ENCODE results near the gene AKAP17A.

AKAP17A gene

DNA sequence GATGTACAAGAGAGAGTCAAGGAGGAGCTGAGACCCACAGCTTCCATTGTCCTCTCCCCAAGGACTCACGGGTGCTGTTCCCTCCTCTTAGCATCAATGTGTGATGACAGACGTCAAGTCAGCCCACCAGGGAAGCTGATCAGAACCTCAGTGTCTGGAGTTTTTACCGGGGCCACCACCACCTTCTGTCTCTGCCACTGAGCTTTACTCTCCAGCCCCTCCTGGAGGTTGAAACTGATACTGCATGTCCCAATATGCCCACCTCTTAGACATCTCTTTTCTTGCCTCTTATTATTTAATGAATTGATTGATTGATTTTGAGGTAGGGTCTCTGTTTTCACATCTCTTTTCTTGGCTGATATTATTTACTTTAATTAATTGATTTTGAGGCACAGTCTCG lies 10.3 kb upstream of the AKAP17A start:
- in situ Hi-C loops (cut with MboI; ENCODE audit: low pct_unique_long_range_greater_than_20kb, low sequenced_read_pairs) = no loop called here

DNA sequence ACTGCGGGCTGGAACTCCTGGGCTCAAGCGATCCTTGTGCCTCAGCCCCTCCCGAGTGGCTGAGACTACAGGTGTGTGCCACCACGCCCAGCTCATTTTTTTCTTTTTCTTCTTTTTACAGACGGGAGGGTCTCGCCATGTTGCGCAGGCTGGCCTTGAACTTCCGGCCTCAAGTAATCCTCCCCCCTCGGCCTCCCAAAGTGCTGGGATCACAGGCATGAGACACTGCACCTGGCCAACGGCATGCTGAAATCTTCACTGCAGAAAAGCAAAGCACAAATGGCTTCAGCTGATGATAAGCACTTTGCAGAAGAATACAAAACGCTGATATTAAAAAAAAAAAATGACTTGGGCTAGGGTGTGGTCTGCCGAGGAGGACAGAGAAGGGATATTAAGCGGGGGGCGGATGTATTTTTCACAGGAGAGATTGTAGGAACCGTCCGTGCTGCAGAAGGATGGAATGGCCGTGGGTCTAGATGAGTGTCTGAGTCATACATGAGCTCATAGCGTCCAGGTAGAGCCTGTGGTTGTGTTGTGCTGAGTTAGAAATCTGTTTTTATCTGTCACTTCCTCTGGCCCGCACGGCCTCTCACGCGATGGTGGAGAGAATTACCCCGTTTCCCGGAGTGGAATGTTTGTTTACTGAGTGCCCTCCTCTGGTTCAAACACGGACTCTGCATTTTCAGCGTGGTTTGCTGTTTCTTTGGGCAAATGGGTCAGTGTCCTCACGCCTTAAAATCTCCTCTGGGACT lies 8.5 kb upstream of the AKAP17A start:
- in situ Hi-C loops (cut with MboI; ENCODE audit: low pct_unique_long_range_greater_than_20kb, low sequenced_read_pairs) = no loop called here
- DNase-seq = peak; percentile 92

More for the DNA sequence above, 10.3 kb upstream of the AKAP17A start:
- peak; percentile 99 for DNase-seq

DNA sequence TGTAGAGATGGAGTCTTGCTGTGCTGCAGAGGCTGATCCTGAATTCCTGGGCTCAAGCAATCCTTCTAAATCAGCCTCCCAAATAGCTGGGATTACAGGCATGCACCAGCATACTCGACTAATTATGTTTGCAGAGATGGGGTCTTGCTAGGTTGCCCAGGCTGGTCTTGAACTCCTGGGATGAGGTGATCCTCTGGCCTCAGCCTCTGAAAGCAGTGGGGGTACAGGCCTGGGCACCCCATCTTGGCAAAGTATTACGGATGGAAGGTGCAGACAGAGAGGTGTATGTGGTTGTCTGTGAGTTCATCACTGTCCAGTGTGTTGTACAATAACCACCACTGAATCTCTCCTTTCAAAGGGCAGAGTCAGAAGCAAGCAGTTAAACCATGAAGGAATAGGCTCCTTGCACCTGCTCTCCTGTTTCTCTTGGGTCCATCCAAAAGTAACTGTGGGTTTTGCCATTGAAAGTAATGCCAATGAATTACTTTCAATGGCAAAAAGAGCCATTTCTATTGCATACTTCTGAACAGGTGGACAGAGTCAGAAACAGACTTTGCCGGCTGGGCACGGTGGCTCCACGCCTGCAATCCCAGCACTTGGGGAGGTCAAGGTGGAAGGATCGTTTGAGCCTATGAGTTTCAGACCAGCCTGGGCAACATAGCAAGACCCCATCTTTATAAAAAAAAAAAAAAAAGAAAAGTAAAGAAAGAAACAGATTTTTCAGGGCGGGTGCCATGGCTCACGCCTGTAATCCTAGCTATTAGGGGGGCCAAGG lies 7.0 kb upstream of the AKAP17A start:
- no peak for DNase-seq
- in situ Hi-C loops (cut with MboI; ENCODE audit: low pct_unique_long_range_greater_than_20kb, low sequenced_read_pairs) = no loop called here

DNA sequence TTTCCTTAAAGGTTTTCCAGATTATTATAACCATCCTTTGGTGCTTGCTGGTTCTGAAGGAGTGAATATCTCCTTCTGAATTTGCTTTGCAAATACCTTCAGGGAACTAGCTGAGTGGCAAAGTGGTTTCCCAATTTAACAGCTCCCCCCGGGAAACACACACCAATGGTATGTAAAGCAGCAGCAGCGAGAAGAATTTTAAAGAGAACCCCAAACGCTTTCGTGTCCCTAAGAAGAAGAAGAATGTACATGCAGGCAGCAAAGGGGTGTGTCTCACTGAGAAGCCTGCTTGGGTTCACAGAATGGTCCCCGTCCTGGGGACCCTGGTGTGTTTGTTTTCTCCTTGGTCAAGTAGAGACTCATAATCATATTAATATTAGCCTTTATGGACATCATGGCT lies 4.2 kb upstream of the AKAP17A start:
- in situ Hi-C loops (cut with MboI; ENCODE audit: low pct_unique_long_range_greater_than_20kb, low sequenced_read_pairs) = no loop called here
- no peak for DNase-seq

DNA sequence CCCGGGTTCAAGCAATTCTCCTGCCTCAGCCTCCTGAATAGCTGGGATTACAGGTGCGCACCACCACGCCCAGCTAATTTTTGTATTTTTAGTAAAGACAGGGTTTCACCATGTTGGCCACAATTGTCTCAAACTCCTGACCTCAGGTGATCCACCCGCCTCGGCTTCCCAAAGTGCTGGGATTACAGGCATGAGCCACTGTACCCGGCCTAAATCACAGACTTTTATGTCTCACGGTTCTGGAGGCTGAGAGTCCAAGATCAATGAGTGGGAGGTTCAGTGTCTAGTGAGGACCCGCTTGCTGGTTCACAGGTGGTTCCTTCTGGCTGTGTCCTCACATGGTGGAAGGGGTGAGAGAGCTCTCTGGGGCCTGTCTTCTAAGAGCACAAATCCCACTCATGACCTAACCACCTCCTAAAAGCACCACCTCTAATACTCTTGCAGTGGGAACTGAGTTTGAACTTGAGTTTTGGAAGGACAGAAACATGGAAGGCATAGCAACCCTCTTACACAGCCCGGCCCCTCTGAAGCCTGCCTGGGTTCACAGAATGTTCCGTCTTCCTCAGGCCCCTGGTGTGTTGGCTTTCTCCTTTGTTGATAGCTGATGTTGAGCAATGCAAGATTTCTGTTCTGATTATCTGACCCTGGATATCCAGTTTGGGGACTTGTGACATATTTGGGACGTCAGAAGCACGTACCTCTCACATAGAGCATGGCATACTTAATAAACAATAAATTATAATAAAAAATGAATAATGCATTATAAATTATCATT lies 1.9 kb upstream of the AKAP17A start:
- in situ Hi-C loops (cut with MboI; ENCODE audit: low pct_unique_long_range_greater_than_20kb, low sequenced_read_pairs) = no loop called here
- DNase-seq = no peak

DNA sequence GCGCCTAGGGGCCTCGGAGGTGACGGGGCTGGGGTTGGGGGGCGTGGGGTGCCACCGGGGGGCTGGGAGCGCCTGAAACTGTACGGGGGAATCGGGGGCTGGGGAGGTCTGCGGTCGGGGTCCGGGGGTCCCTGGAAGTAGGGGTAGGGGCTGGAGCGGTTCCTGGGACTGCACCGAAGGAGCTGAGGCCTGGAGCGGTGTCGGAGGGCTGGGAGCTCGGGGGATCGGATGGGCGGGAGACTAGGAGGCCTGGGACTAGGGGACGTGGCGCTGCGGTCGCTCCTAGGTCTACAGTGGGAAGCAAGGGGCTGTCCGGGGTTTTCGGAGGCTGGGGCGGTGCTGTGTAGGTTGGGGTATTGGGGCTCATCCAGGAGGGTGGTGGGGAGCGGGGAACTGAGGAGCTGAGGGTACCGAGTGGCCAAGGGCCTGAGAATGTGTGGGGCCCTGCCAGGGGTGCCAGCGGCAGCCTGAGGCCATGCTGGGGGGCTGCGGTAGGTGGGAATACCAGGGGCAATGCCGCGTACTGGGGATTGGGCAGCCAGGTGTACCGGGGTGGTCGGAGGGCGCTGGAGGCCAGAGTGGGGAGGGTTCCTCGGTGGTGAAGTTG lies 562 bp downstream of the AKAP17A start:
- in situ Hi-C loops (cut with MboI; ENCODE audit: low pct_unique_long_range_greater_than_20kb, low sequenced_read_pairs) = no loop called here
- no peak for DNase-seq

DNA sequence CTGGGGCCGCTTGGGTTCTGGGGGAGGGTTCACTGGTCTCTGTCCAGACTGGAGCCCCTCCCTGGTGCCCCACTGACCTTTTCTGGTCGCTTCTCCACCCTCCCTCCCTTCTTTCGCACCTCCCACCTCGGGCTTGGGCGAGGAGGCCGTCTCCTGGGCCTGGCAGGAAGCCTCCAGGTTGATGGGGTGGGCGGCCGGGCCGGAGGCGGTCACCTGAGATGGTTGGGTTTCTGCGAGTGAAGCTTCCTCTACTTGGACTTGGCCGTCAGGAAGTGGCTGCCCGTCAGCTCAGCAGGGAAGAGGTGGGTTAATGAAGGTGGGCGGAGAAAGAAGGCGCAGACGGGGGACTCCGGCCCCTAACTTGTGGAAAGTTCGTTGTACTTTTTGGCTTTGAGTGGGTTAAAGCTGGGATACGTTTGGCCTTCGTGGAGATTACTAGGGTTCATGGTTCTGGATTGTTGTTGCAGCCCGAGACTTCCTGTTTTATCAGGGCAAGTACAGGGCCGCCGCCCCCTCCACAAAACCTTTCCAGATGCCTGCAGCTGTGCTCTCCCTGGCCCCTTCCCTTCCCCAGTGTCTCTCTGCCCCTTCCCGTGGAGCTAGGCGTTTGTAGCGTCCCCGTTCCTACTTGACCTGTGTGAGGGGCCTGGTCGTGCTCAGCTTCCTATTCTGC lies 1.2 kb downstream of the AKAP17A start:
- in situ Hi-C loops (cut with MboI; ENCODE audit: low pct_unique_long_range_greater_than_20kb, low sequenced_read_pairs) = no loop called here
- peak; percentile 92 for DNase-seq

DNA sequence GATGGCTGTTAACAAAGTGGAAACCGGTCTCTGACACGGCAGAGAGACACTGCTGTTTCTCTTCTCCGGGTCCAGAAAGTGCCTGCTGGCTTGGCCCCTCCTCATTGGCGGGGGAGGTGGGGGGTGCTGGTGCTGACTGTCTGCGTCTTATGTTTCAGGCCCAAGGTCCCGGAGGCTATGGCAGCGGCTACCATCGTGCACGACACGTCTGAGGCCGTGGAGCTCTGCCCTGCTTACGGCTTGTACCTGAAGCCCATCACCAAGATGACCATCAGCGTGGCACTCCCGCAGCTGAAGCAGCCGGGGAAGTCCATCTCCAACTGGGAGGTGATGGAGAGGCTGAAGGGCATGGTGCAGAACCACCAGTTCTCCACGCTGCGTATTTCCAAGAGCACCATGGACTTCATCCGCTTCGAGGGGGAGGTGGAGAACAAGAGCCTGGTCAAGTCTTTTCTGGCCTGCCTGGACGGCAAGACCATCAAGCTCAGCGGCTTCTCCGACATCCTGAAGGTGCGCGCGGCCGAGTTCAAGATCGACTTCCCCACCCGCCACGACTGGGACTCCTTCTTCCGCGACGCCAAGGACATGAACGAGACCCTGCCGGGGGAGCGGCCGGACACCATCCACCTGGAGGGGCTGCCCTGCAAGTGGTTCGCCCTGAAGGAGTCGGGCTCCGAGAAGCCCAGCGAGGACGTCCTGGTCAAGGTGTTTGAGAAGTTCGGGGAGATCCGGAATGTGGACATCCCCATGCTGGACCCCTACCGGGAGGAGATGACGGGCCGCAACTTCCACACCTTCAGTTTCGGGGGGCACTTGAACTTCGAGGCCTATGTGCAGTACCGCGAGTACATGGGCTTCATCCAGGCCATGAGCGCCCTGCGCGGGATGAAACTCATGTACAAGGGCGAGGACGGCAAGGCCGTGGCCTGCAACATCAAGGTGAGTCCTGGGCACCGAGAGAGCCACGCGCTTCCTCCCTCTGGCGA lies 2.2 kb downstream of the AKAP17A start:
- in situ Hi-C loops (cut with MboI; ENCODE audit: low pct_unique_long_range_greater_than_20kb, low sequenced_read_pairs) = no loop called here
- DNase-seq = no peak

DNA sequence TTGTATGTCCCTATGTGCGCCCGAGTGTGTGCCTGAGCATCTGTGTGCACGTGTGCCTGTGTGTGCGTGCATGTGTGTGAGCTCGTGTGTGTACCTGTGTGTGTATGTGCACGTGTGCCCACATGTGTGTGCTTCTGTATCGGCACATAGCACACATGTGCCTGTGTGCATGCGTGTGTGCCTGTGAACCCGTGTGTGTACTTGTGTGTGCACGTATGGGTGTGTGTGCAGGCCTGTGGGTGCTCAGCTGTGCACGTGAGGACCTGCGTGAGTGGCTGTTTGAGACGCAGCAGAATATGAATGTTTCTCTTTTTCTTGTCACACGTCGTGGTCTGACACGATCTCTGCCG lies 4.3 kb downstream of the AKAP17A start:
- in situ Hi-C loops (cut with MboI; ENCODE audit: low pct_unique_long_range_greater_than_20kb, low sequenced_read_pairs) = no loop called here
- no peak for DNase-seq

DNA sequence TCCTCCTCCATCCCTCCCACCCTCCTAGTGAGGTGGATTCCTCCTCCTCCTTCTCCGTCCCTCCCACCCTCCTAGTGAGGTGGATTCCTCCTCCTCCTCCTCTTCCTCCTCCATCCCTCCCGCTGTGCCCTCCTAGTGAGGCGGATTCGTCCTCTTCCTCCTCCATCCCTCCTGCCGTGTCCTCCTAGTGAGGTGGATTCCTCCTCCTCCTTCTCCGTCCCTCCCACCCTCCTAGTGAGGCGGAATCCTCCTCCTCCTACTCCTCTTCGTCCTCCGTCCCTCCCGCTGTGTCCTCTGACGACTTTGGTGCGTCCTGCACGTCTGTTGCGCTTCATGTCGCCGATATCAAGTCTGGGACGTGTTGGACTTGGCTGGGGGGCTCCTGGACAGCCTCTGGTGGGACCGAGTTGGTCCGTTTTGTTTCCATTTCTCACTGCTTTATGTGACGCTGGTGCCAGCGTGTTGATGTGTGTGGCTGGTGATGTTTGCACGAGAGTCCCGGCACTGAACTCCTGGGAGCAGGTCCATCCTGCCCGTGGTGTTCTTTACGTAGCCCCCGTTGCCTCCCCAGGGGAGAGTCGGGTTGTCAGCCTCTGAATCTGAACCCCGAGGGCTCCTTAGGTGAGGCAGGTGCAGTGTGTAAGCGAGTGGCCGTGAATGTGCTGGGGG lies 5.4 kb downstream of the AKAP17A start:
- in situ Hi-C loops (cut with MboI; ENCODE audit: low pct_unique_long_range_greater_than_20kb, low sequenced_read_pairs) = no loop called here
- DNase-seq = no peak

DNA sequence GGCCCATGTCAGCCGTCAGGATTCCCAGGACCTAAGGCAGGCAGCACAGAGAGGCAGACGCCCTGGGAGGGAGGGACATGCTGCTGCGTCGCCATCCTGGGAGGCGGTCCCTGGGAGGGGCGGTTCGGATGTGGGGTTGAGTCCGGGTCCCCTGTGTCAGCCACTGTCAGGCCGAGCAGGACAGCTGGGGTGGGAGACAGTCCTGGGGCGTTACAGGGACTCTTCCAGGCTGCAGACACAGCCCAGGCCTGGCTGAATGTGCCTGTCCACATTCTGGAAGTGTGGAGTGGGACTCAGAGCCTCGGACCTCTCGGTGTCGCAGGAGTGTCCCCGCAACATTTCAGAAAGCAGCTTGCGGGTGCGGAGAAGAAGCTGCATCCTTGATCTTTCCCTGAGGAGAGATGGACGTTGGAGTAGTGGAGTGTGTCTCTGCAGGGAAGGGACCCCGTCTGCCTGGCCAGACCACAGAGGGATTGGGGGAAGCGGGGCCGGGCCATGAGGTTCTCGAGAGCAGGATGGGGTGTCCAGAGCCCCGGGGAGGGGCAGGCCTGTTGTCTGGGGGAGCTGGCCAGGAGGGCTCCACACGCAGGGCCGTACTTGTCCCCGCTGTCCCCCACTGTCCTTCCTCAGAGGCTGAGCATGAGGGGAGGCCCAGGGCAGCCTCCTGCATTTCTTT lies 6.1 kb downstream of the AKAP17A start:
- no peak for DNase-seq
- in situ Hi-C loops (cut with MboI; ENCODE audit: low pct_unique_long_range_greater_than_20kb, low sequenced_read_pairs) = no loop called here

DNA sequence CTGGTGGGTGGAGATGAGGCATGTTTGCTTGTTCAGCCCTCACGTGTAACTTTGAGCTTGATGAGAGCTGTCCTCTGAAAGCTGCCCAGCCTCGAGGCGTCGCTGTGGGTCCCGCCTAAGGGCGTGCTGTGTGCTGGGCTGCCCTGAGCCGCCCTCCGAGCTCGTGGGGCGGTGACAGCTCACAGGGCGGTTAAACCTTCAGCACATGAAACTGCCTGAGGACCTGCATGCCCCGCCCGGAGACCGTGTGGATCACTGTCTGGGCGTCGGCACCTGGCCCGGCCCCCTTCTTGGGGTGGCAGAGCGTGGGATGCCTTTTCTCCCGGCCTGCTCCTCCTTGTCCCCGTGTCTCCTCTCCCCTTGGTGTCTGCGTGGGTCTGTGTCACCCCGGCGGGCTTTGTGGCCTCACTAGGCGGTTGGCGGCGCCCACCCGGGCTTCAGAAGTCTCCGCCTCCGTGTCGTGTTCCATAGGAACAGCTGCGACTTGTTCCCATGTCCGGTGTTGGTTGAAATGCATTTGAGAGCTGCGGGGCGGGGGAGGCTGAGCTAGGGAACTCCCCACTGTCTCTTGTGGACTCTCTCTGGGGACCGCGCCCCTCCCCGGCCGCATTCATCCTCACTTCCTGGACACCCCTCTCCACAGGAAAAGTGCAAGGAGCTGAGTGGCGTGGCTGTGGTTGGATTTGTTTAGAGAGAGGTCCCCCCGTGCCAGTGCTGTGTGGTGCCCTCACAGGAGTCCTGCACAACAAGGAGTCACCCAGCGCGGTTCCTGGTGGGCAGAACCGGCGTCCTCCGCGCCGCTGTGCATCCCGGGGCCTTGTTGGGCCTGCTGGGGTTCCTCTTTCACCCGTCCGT lies 6.8 kb downstream of the AKAP17A start:
- in situ Hi-C loops (cut with MboI; ENCODE audit: low pct_unique_long_range_greater_than_20kb, low sequenced_read_pairs) = no loop called here
- DNase-seq = no peak

DNA sequence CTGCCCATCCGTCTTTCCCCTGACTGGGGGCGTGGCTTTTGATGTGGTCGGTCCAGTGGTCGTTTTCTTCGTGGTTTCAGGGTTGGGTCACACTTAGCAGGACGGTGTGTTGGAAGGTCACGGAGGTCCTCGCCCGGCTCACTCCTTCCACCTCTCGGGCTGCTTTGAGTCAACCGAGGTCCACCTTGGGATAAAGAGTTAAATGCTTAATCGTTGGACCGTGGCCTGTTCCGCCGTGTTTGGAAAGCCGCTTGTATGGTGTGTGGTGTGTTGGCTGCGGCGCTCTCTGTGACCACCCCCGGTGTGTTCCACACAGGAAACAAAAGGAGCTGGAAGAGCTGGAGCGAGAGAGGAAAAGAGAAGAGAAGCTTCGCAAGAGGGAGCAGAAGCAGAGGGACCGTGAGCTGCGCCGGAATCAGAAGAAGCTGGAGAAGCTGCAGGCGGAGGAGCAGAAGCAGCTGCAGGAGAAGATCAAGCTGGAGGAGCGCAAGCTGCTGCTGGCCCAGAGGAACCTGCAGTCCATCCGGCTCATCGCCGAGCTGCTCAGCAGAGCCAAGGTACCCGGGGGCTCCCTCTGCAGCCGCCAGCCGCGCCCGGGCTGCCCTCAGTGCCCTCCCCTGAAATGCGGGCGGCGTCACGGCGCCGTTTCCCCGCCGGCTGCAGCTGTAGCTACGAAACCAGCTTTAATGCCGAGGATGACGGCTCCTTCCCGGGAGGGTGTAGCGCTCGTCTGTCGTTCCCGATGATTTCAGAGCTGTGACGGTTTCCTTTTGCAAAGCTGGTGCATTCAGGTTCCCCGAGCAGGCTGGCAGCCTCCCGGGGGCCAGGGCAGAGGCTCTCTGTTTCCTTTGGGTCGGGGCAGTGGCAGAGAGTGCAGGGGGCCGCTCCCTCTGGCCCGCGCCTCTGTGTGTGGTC lies 7.7 kb downstream of the AKAP17A start:
- in situ Hi-C loops (cut with MboI; ENCODE audit: low pct_unique_long_range_greater_than_20kb, low sequenced_read_pairs) = no loop called here
- no peak for DNase-seq

DNA sequence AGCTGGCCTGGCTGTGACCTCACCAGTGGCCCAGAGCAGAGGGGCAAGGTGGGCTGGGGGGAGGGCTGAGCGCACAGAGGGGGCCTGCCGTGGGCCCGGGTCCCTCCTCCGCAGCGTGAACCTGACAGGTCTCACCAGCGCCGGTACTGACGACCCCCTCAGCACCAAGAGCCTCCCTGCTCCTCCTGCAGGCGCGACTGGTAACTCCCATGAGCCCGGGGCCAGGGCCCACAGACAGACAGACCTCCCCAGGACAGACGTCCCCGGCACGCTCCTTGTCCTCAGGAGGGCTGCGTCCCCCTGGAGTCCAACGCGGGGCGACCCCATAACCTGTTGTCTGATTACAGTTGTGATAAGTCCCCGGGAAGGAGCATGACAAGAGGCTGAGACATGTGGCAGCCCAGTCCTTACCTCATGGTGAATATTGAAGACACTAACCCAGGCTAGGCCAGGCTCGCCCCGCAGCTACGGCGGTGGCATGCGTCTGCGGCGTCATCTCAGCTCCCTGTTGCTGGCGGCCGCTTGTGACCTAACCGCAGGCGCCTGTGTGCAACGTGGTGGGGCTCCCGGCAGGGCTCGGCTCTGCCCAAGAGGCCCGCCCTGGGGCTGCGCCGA lies 8.5 kb downstream of the AKAP17A start:
- in situ Hi-C loops (cut with MboI; ENCODE audit: low pct_unique_long_range_greater_than_20kb, low sequenced_read_pairs) = no loop called here
- DNase-seq = no peak

All from KBM-7 (cell line).